Hippocampal formation (tissue), 2 donors: ENCODE data around the gene PTMA.

Experiments used
- DNase-seq, 2 donors: peaks; one replicate each; lab custom pipeline; 2025; lab: John Stamatoyannopoulos, UW

The PTMA gene

GRCh38 chr2:231761735-231762134, 53.4 kb downstream of the PTMA start:
- no peak for DNase-seq
